Adrenal gland (tissue), 12 donors: ENCODE data around the gene TBC1D24. TPM values are rescaled to one million over a fixed set of nuclear protein-coding genes. Genes with fewer than 3 reads are reported as not detected.

Experiments
- DNase-seq, 7 donors: peaks; one replicate each; pipeline ENCODE4 v3.0.0-alpha.2; 2019 to 2020
- H3K27ac ChIP-seq, 5 donors: fragments of 200-600 bp; sonication (generic) in 4 of 5; 1 replicate in 3 of 5; 2 replicates in 2 of 5; pipeline versions ENCODE4 v1.5.1 to v1.8.0; 2016 to 2020; ENCODE audit warnings: mild to moderate bottlenecking in 1 of 5
- H3K27me3 ChIP-seq: fragments of 200-600 bp; 2 replicates; pipeline ENCODE4 v1.8.0; 2021
- H3K36me3 ChIP-seq, 2 donors: fragments of 200-600 bp; replicated peaks in 1 of 2; 1 replicate in 1 of 2; 2 replicates in 1 of 2; pipeline versions ENCODE4 v1.5.1 to v1.8.0; 2018 to 2022
- H3K4me1 ChIP-seq, 2 donors: fragments of 200-600 bp; replicated peaks in 1 of 2; 1 replicate in 1 of 2; 2 replicates in 1 of 2; pipeline versions ENCODE4 v1.5.1 to v1.8.0; 2018 to 2021
- H3K4me3 ChIP-seq, 4 donors: fragments of 200-600 bp; sonication (generic) in 3 of 4; one replicate each; pipeline ENCODE4 v1.5.1; 2016 to 2018
- H3K9me3 ChIP-seq, 3 donors: fragments of 200-600 bp; sonication (generic) in 1 of 3; replicated peaks in 1 of 3; 1 replicate in 2 of 3; 2 replicates in 1 of 3; pipeline versions ENCODE4 v1.5.1 to v1.8.0; 2016 to 2021
- CTCF ChIP-seq, 6 experiments: fragments of 450-650 bp in 4 of 6; fragments of 200-600 bp in 2 of 6; sonication (generic) in 1 of 6; IDR thresholded peaks; 1 replicate in 5 of 6; 2 replicates in 1 of 6; pipeline versions ENCODE4 v1.5.1 to v1.8.0; 2016 to 2021; ENCODE audit warnings: antibody characterized with exemption in 6 of 6, mild to moderate bottlenecking in 2 of 6, moderate library complexity in 1 of 6
- POLR2A ChIP-seq, 2 donors: fragments of 450-650 bp; IDR thresholded peaks; one replicate each; pipeline ENCODE4 v1.6.1; 2017; ENCODE audit warnings: antibody characterized with exemption in 2 of 2, mild to moderate bottlenecking in 2 of 2, moderate library complexity in 1 of 2
- WGBS, 4 donors: extraction: QIAGEN DNeasy Blood & Tissue Kit in 2 of 4; methylation state at CpG; one replicate each; pipeline versions ENCODE4 v1.1.5 to v1.1.7; 2013 to 2017; 5-methylcytosine and 5-hydroxymethylcytosine counted together
- intact Hi-C, 2 donors: fragments of 100-400 bp; cut with DNase I; formaldehyde crosslinking; loops; one replicate each; pipeline versions ENCODE4 v1.14.1 to v1.15.0; 2022 to 2023
- polyA plus RNA-seq, 3 donors: library from polyadenylated mRNA; stranded (reverse); fragments of 200-250 nt in 2 of 3; fragments of 350-450 nt in 1 of 3; fragmentation: Illumina TruSeq in 1 of 3; extraction: RNeasy Lipid Tissue Mini Kit (QIAGEN cat#74804) in 1 of 3; gene quantifications; one replicate each; pipeline ENCODE4 v1.2.3, GENCODE V29; 2013 to 2014
- total RNA-seq, 9 donors: library from RNA; depleted of rRNA in 4 of 9; stranded (reverse); fragments of >200 nt in 4 of 9; fragments of 120-200 nt in 1 of 9; fragmentation: NEBNext Ultra II Directional in 1 of 9; extraction: Animal tissue kit (Norgen Biotek cat#: 25700) in 1 of 9; gene quantifications; one replicate each; pipeline versions ENCODE4 v1.1.0 to v1.2.4, GENCODE V29; 2013 to 2023
- donor health status: healthy with polysubstance abuse.
- donor health status: Bipolar disorder and iron deficiency.
- donor health status: DM: yes; HTN: yes; CAD: no.
- donor health status: DM: no; HTN: no; CAD: no.
- donor health status: DM: no; HTN: no; CAD: no.
- donor health status: DM: yes; HTN: yes; CAD: no.

The TBC1D24 gene
- total and polyA plus RNA-seq, 12 donors, result 3.9 to 18.5 (median 13.9) TPM

GRCh38 chr16:2497695-2498484 is 23.0 kb downstream of the TBC1D24 start:
- Histone ChIP-seq H3K9me3 (no peaks in the 10 kb centered on the region), H3K4me3 (no peak overlapping the region), H3K36me3 (peaks cover 0 to 9% of the 10 kb centered on the region in 2 donors), H3K27me3 (no peaks in the 10 kb centered on the region), H3K27ac (peak overlapping the region in 1 of 5 donors; percentile 32), H3K4me1 (peaks cover 0 to 30% of the 10 kb centered on the region in 2 donors)
- intact Hi-C loops, result loop anchor here (5.0 to 10.0 kb wide), 3 partner anchors 51 to 203 kb away; no protein-coding TSS in a partner anchor
- no peak for DNase-seq
- TF ChIP-seq POLR2A (IDR thresholded peaks at IDR 0.05) (no peak), CTCF (IDR thresholded peaks at IDR 0.05) (no peak)
- WGBS, 4 donors, result 88 to 93% (median 90%) methylated on average over 9 to 26 of the region's 26 CpGs

GRCh38 chr16:2498531-2499253 is 23.8 kb downstream of the TBC1D24 start:
- no peak for TF ChIP-seq POLR2A (IDR thresholded peaks at IDR 0.05)
- TF ChIP-seq CTCF (IDR thresholded peaks at IDR 0.05), result no peak
- H3K9me3 ChIP-seq, result no peaks in the 10 kb centered on the region
- H3K27me3 ChIP-seq, result no peaks in the 10 kb centered on the region
- peaks cover 0 to 35% of the 10 kb centered on the region in 2 donors for H3K4me1 ChIP-seq
- H3K27ac ChIP-seq, result no peak overlapping the region
- 84 to 100% (median 86%) methylated on average over 2 to 15 of the region's 15 CpGs for WGBS, 4 donors
- peak in 1 of 7 donors; percentile 34 for DNase-seq
- peaks cover 0 to 9% of the 10 kb centered on the region in 2 donors for H3K36me3 ChIP-seq
- intact Hi-C loops, result loop anchor here (5.0 to 10.0 kb wide), 3 partner anchors 51 to 204 kb away; no protein-coding TSS in a partner anchor
- H3K4me3 ChIP-seq, result no peak overlapping the region

GRCh38 chr16:2499454-2499853 is 24.5 kb downstream of the TBC1D24 start:
- intact Hi-C loops, result loop anchor here (5.0 to 10.0 kb wide), 3 partner anchors 52 to 205 kb away; no protein-coding TSS in a partner anchor
- H3K36me3 ChIP-seq, result peaks cover 0 to 9% of the 10 kb centered on the region in 2 donors
- TF ChIP-seq CTCF (IDR thresholded peaks at IDR 0.05), result no peak
- no peak for TF ChIP-seq POLR2A (IDR thresholded peaks at IDR 0.05)
- peaks cover 0 to 35% of the 10 kb centered on the region in 2 donors for H3K4me1 ChIP-seq
- no peaks in the 10 kb centered on the region for H3K9me3 ChIP-seq
- DNase-seq, result no peak
- H3K27ac ChIP-seq, result no peak overlapping the region
- WGBS, 4 donors, result 67 to 100% (median 90%) methylated on average over 1 to 6 of the region's 6 CpGs
- H3K27me3 ChIP-seq, result no peaks in the 10 kb centered on the region
- H3K4me3 ChIP-seq, result no peak overlapping the region

- WGBS, 4 donors, result 85 to 93% (median 91%) methylated on average over 10 to 29 of the region's 29 CpGs
- peaks cover 0 to 35% of the 10 kb centered on the region in 2 donors for H3K4me1 ChIP-seq
These were observed 25.0 kb downstream of the TBC1D24 start for GRCh38 chr16:2499890-2500429.

More at GRCh38 chr16:2499890-2500429, 25.0 kb downstream of the TBC1D24 start:
- H3K27ac ChIP-seq, result no peak overlapping the region
- intact Hi-C loops, result loop anchor here (5.0 to 10.0 kb wide), 5 partner anchors 53 to 205 kb away; partner anchors contain the start of genes ABCA3 (in 1 of the 2) and CCNF (in 1 of the 2)
- DNase-seq, result no peak
- no peaks in the 10 kb centered on the region for H3K27me3 ChIP-seq
- H3K36me3 ChIP-seq, result peaks cover 0 to 9% of the 10 kb centered on the region in 2 donors
- H3K4me3 ChIP-seq, result no peak overlapping the region
- TF ChIP-seq CTCF (IDR thresholded peaks at IDR 0.05) (no peak), POLR2A (IDR thresholded peaks at IDR 0.05) (no peak)
- H3K9me3 ChIP-seq, result no peaks in the 10 kb centered on the region
